Peyer's patch (tissue), 4 donors: Measurements from ENCODE around the gene HIVEP2.

ENCODE experiments used
- CTCF ChIP-seq, 6 experiments: fragments of 450-650 bp in 4 of 6; fragments of 200-600 bp in 2 of 6; sonication (generic) in 1 of 6; IDR thresholded peaks; one replicate each; pipeline ENCODE4 v1.5.1; 2017 to 2019; ENCODE audit warnings: antibody characterized with exemption in 6 of 6, mild to moderate bottlenecking in 3 of 6, moderate library complexity in 1 of 6
- POLR2A ChIP-seq, 2 donors: fragments of 450-650 bp; IDR thresholded peaks; one replicate each; pipeline ENCODE4 v1.5.1; 2017; ENCODE audit warnings: antibody characterized with exemption in 2 of 2, mild to moderate bottlenecking in 2 of 2, moderate library complexity in 2 of 2

GRCh38 chr6:142721215-142721920, 223.6 kb downstream of the HIVEP2 start:
- TF ChIP-seq CTCF (IDR thresholded peaks at IDR 0.05) (no peak), POLR2A (IDR thresholded peaks at IDR 0.05) (no peak)
